Upper lobe of right lung (tissue), 1 donor: Measurements from ENCODE around the gene MAEL. TPM values are rescaled to one million over a fixed set of nuclear protein-coding genes. Genes with fewer than 3 reads are reported as not detected.

Source experiments
- ATAC-seq: fragments of 200-7000 bp; cut with Tn5 transposase; one replicate; pipeline ENCODE4 v1.9.1; 2020; ENCODE audit warnings: mild to moderate bottlenecking, moderate library complexity
- DNase-seq: peaks from one replicate; pipeline ENCODE4 v3.0.0-alpha.2; 2020
- H3K27ac ChIP-seq: fragments of 200-600 bp; one replicate; pipeline ENCODE4 v1.8.0; 2022
- H3K27me3 ChIP-seq: fragments of 200-600 bp; one replicate; pipeline ENCODE4 v1.8.0; 2022; ENCODE audit warnings: mild to moderate bottlenecking
- H3K36me3 ChIP-seq: fragments of 200-600 bp; one replicate; pipeline ENCODE4 v1.8.0; 2022
- H3K4me1 ChIP-seq: fragments of 200-600 bp; one replicate; pipeline ENCODE4 v1.8.0; 2022
- H3K4me3 ChIP-seq: fragments of 200-600 bp; one replicate; pipeline ENCODE4 v1.8.0; 2022; ENCODE audit warnings: mild to moderate bottlenecking
- H3K9me3 ChIP-seq: fragments of 200-600 bp; one replicate; pipeline ENCODE4 v1.8.0; 2022
- intact Hi-C: fragments of 100-400 bp; cut with DNase I; formaldehyde crosslinking; loops from one replicate; pipeline ENCODE4 v1.11.0; 2022
- total RNA-seq: library from RNA; stranded (reverse); fragmentation: NEBNext Ultra II Directional; extraction: Animal tissue kit (Norgen Biotek cat#: 25700); gene quantifications from one replicate; pipeline ENCODE4 v1.2.1, GENCODE V29; 2021
- TF ChIP-seq, protein P1 (sequence below): fragments of 200-600 bp; IDR thresholded peaks from one replicate; pipeline ENCODE4 v1.8.0; 2022; ENCODE audit warnings: antibody characterized with exemption
- donor health status: DM: no; HTN: yes; CAD: no; lungs with severe emphysema.

Gene MAEL
- total RNA-seq, 1 donor from 2014 or later = not detected

DNA sequence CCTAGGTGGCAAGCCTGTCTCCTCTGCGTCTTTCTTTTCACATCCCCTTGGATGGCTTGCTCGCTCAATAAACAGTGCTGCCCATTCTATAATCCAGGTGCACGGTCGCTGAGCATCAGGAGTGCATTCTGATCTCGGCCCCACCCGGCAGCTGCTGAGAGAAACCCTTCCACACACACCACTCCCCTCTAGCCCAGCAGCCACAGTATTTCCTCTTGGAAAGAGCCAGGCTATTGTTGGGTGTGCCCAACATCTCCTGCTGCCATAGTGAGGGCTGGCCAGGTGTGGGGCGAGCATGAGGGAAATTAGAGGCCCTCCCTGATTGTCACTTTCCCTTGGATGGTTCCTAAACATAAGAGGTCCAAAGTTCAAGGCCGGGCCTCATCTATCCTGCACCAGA lies 76.4 kb downstream of the MAEL start:
- Histone ChIP-seq H3K4me1 (no peaks in the 10 kb centered on the region), H3K27ac (no peak overlapping the region), H3K36me3 (no peaks in the 10 kb centered on the region), H3K9me3 (no peaks in the 10 kb centered on the region), H3K27me3 (no peaks in the 10 kb centered on the region), H3K4me3 (no peak overlapping the region)
- ATAC-seq (no peak), DNase-seq (no peak)
- intact Hi-C loops = loop anchor here (10.0 kb wide), 2 partner anchors 161 to 379 kb away; no protein-coding TSS in a partner anchor
- TF ChIP-seq, protein P1, sequence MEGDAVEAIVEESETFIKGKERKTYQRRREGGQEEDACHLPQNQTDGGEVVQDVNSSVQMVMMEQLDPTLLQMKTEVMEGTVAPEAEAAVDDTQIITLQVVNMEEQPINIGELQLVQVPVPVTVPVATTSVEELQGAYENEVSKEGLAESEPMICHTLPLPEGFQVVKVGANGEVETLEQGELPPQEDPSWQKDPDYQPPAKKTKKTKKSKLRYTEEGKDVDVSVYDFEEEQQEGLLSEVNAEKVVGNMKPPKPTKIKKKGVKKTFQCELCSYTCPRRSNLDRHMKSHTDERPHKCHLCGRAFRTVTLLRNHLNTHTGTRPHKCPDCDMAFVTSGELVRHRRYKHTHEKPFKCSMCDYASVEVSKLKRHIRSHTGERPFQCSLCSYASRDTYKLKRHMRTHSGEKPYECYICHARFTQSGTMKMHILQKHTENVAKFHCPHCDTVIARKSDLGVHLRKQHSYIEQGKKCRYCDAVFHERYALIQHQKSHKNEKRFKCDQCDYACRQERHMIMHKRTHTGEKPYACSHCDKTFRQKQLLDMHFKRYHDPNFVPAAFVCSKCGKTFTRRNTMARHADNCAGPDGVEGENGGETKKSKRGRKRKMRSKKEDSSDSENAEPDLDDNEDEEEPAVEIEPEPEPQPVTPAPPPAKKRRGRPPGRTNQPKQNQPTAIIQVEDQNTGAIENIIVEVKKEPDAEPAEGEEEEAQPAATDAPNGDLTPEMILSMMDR = no peak

DNA sequence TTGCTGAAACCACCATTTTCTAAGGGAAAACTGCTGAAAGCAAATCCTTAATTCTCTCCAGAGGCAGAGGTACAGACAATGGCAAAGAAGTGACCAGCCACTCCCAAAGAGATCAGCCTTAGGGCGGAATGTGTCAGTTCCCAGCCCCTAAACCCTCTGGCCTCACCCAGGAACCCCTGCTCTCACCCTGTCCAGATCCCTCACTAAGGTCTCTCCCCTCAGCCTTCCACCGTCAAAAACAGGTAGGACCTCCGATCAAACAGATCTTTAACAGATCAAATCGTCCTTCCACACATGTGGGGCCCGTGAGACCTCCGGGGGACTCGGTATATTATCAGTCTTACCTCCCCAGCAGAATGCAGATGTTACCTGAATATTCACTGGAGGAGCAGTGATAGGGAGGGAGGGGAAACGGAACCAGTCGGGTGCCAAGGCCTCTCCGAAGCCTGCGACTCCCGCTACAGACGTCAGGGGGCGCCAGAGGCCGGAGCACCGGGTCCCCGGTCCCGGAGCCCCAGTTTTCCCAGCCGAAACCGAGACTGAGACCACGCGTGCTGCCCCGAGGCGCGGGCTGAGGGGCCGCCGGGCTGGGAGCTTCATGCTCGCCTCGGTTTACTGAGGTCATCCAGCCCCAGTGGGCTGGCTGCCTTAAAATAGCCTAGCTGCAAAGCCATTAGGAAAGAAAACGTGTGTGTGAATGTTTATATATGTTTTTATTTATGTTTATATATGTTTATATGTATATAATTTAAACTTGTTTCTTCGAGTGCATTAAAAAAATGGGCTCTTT lies 77.4 kb downstream of the MAEL start:
- Histone ChIP-seq H3K9me3 (no peaks in the 10 kb centered on the region), H3K27me3 (no peaks in the 10 kb centered on the region), H3K4me1 (no peaks in the 10 kb centered on the region), H3K27ac (no peak overlapping the region), H3K4me3 (no peak overlapping the region), H3K36me3 (no peaks in the 10 kb centered on the region)
- ATAC-seq (peak; percentile 98), DNase-seq (peak; percentile 88)
- TF ChIP-seq, protein P1 = peak; percentile 96
- intact Hi-C loops = loop anchor here (10.0 kb wide), 2 partner anchors 162 to 378 kb away; no protein-coding TSS in a partner anchor

DNA sequence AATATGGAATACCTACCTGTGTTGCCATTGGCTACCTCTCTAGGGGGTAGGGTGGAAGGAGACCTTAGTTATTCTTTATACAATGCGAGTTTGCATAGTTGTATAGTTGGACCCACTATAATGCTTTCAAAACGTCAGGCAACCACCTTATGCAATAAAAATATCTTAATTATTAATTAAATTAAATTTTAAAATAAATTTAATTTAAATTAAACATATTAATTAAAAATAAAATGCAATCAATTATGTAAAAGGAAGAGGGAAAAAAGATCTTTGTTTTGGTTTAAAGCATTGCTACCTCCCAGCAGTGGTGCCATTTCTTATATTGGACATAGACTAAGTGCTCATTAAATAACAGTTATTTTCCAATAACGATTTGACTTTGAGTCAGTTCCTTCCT lies 78.8 kb downstream of the MAEL start:
- Histone ChIP-seq H3K36me3 (no peaks in the 10 kb centered on the region), H3K4me3 (no peak overlapping the region), H3K27ac (no peak overlapping the region), H3K9me3 (no peaks in the 10 kb centered on the region), H3K4me1 (no peaks in the 10 kb centered on the region), H3K27me3 (no peaks in the 10 kb centered on the region)
- no peak for DNase-seq
- TF ChIP-seq, protein P1 = no peak
- intact Hi-C loops = loop anchor here (10.0 kb wide), 2 partner anchors 163 to 377 kb away; no protein-coding TSS in a partner anchor
- no peak for ATAC-seq

DNA sequence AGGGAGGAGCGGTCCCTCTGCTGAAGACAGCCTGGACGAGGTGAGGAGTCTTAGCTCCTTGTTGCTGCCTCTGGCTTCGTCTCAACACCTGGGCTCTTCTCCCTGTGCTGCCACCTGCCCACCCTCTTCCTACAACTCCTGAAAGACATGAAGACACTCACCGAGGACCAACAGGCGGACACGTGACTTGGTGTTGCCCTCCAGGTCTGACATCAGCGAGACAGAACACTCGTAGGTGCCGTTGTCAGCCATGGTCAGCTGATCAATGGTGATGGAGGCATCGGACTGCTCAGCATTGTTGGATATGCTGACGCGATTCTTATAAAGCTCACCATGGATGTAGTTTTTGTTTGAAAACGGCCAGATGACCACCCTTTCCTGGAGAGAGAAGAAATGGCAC lies 79.7 kb downstream of the MAEL start:
- H3K27me3 ChIP-seq = no peaks in the 10 kb centered on the region
- no peak for DNase-seq
- intact Hi-C loops = loop anchor here (10.0 kb wide), 2 partner anchors 164 to 376 kb away; no protein-coding TSS in a partner anchor
- no peak overlapping the region for H3K27ac ChIP-seq
- no peaks in the 10 kb centered on the region for H3K36me3 ChIP-seq
- ATAC-seq = no peak
- H3K4me3 ChIP-seq = no peak overlapping the region
- no peaks in the 10 kb centered on the region for H3K9me3 ChIP-seq
- TF ChIP-seq, protein P1 = no peak
- no peaks in the 10 kb centered on the region for H3K4me1 ChIP-seq

DNA sequence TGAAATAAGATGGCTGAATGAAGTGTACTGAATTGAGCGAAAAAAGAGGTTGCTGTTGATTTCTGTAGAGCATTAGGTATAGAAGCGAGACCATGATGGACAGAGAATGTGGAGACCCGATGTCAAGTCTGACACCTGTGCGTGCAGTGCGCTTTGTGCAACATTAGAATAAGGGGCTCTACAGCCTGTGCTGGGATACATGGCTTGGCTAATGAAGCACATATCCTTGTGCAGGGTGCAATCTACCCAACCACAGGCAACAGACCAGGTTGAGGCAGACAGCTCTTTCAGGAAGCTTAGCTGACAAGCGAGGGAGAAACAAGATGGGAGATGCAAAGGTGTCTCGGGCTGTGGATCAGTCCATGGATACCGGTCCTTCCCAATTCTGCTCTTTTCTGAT lies 82.2 kb downstream of the MAEL start:
- no peak for DNase-seq
- H3K27ac ChIP-seq = no peak overlapping the region
- H3K9me3 ChIP-seq = no peaks in the 10 kb centered on the region
- no peak overlapping the region for H3K4me3 ChIP-seq
- H3K4me1 ChIP-seq = no peaks in the 10 kb centered on the region
- no peaks in the 10 kb centered on the region for H3K36me3 ChIP-seq
- intact Hi-C loops = no loop called here
- TF ChIP-seq, protein P1 = no peak
- H3K27me3 ChIP-seq = no peaks in the 10 kb centered on the region
- ATAC-seq = no peak

Other genes starting within 250 kb of the MAEL start
- 68.6 TPM for gene POGK, start 149.8 kb upstream of the MAEL start, total RNA-seq
- 9.5 TPM for gene TADA1, start 113.0 kb upstream of the MAEL start, total RNA-seq
- 0.98 TPM for gene ILDR2, start 13.7 kb upstream of the MAEL start, total RNA-seq
- gene GPA33, start 101.1 kb downstream of the MAEL start, total RNA-seq = 0.90 TPM
- 0.17 TPM for gene STYXL2, start 104.8 kb downstream of the MAEL start, total RNA-seq
- 15.3 TPM for gene POU2F1, start 231.6 kb downstream of the MAEL start, total RNA-seq